Aorta (tissue), 5 donors: ENCODE results near the gene FAIM2. TPM values are rescaled to one million over a fixed set of nuclear protein-coding genes. Genes with fewer than 3 reads are reported as not detected.
"Not testable (repeated sequence)": the region's sequence is repeated elsewhere in the genome, so short reads cannot be mapped to it uniquely, and the experiment has no call there.

Experiments
- ATAC-seq: fragments of 200-7000 bp; cut with Tn5 transposase; one replicate; pipeline ENCODE4 v1.9.1; 2022; ENCODE audit warnings: moderate library complexity; ENCODE audit not compliant: low FRiP score
- DNase-seq, 2 donors: peaks; one replicate each; pipeline ENCODE4 v3.0.0-alpha.2; 2020
- H3K27ac ChIP-seq, 2 donors: one replicate each; pipeline ENCODE4 v1.5.1; 2013; ENCODE audit warnings: low read length in 2 of 2, mild to moderate bottlenecking in 2 of 2, moderate library complexity in 2 of 2, control low read depth in 1 of 2, inconsistent platforms in 1 of 2, low read depth in 1 of 2
- H3K27me3 ChIP-seq, 2 donors: one replicate each; pipeline ENCODE4 v1.6.1; 2013; ENCODE audit warnings: control low read depth in 1 of 2, low read length in 1 of 2, mild to moderate bottlenecking in 1 of 2, moderate library complexity in 1 of 2; ENCODE audit not compliant: insufficient read depth in 2 of 2, control insufficient read depth in 1 of 2
- H3K36me3 ChIP-seq, 2 donors: one replicate each; pipeline ENCODE4 v1.6.1; 2013; ENCODE audit warnings: control low read depth in 1 of 2, low read length in 1 of 2, mild to moderate bottlenecking in 1 of 2; ENCODE audit not compliant: insufficient read depth in 2 of 2, control insufficient read depth in 1 of 2
- H3K4me1 ChIP-seq, 2 donors: one replicate each; pipeline ENCODE4 v1.6.1; 2013; ENCODE audit warnings: low read length in 2 of 2, control low read depth in 1 of 2, mild to moderate bottlenecking in 1 of 2, moderate library complexity in 1 of 2; ENCODE audit not compliant: insufficient read depth in 2 of 2, control insufficient read depth in 1 of 2
- H3K4me3 ChIP-seq, 2 donors: one replicate each; pipeline ENCODE4 v1.5.1; 2013; ENCODE audit warnings: low read length in 2 of 2, control low read depth in 1 of 2, mild to moderate bottlenecking in 1 of 2
- H3K9me3 ChIP-seq: one replicate; pipeline ENCODE4 v1.6.1; 2013; ENCODE audit warnings: mild to moderate bottlenecking, low read length; ENCODE audit not compliant: control insufficient read depth
- WGBS, 2 donors: extraction: QIAGEN DNeasy Blood & Tissue Kit; methylation state at CpG; one replicate each; pipeline ENCODE4 v1.1.7; 2013; 5-methylcytosine and 5-hydroxymethylcytosine counted together
- intact Hi-C, 2 donors: fragments of 100-400 bp; cut with DNase I; formaldehyde crosslinking; loops; one replicate each; pipeline versions ENCODE4 v1.14.2 to v1.15.0; 2022
- polyA plus RNA-seq, 2 donors: library from polyadenylated mRNA; stranded (reverse); fragments of 200-250 nt; gene quantifications; one replicate each; pipeline ENCODE4 v1.2.3, GENCODE V29; 2013
- total RNA-seq, 2 donors: library from RNA; stranded (reverse); fragmentation: NEBNext Ultra II Directional; extraction: Animal tissue kit (Norgen Biotek cat#: 25700); gene quantifications; one replicate each; pipeline ENCODE4 v1.2.1, GENCODE V29; 2021
- donor health status: healthy with polysubstance abuse.
- donor health status: Bipolar disorder and iron deficiency.
- donor health status: DM: no; HTN: no; CAD: no.
- donor health status: DM: no; HTN: no; CAD: no.
- donor health status: DM: yes; HTN: yes; CAD: no.

Gene FAIM2
- total and polyA plus RNA-seq, 4 donors, result 0.05 to 16.4 (median 0.58) TPM; not detected in 1

- no peak for ATAC-seq
- DNase-seq, result peak; percentile 23 to 35
- intact Hi-C loops, result no loop called here
Measured at GRCh38 chr12:49881415-49882247, 22.1 kb downstream of the FAIM2 start.

GRCh38 chr12:49880756-49881414 is 22.8 kb downstream of the FAIM2 start:
- Histone ChIP-seq H3K4me3 (no peak overlapping the region), H3K9me3 (no peaks in the 10 kb centered on the region), H3K36me3 (no peaks in the 10 kb centered on the region), H3K27ac (no peak overlapping the region), H3K27me3 (no peaks in the 10 kb centered on the region), H3K4me1 (no peaks in the 10 kb centered on the region)
- intact Hi-C loops, result no loop called here
- peak; percentile 16 to 31 for DNase-seq
- no peak for ATAC-seq
- WGBS, 2 donors, result 86 to 89% methylated on average over 5 of the region's 5 CpGs

More at GRCh38 chr12:49881415-49882247, 22.1 kb downstream of the FAIM2 start:
- H3K27ac ChIP-seq, result no peak overlapping the region
- H3K4me1 ChIP-seq, result no peaks in the 10 kb centered on the region
- no peaks in the 10 kb centered on the region for H3K9me3 ChIP-seq
- WGBS, 2 donors, result 90 to 94% methylated on average over 16 of the region's 16 CpGs
- H3K36me3 ChIP-seq, result no peaks in the 10 kb centered on the region
- H3K4me3 ChIP-seq, result no peak overlapping the region
- H3K27me3 ChIP-seq, result no peaks in the 10 kb centered on the region

DNA sequence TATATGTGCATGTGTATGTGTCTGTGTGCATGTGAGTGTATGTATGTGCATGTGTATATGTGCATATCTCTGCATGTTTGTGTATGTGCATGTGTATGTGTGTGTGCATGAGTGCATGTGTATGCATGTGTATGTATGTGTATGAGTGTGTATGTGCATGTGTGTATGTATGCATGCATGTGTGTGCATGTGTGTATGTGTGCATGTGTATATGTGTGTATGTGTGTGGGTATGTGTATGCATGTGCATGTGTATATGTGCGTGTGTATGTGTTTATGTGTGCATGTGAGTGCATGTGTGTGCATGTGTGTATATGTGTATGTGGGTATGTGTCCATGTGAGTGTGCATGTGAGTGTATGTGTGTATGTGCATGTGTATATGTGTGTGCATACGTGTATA is 24.6 kb downstream of the FAIM2 start:
- H3K36me3 ChIP-seq, H3K4me3 ChIP-seq, ATAC-seq, DNase-seq, H3K9me3 ChIP-seq, H3K27ac ChIP-seq, H3K4me1 ChIP-seq, H3K27me3 ChIP-seq, intact Hi-C loops: not testable (repeated sequence)
- WGBS, 2 donors, result 91 to 96% methylated on average over 2 of the region's 2 CpGs

GRCh38 chr12:49878021-49878420 is 25.7 kb downstream of the FAIM2 start:
- intact Hi-C loops, result no loop called here
- H3K36me3 ChIP-seq, result no peaks in the 10 kb centered on the region

DNA sequence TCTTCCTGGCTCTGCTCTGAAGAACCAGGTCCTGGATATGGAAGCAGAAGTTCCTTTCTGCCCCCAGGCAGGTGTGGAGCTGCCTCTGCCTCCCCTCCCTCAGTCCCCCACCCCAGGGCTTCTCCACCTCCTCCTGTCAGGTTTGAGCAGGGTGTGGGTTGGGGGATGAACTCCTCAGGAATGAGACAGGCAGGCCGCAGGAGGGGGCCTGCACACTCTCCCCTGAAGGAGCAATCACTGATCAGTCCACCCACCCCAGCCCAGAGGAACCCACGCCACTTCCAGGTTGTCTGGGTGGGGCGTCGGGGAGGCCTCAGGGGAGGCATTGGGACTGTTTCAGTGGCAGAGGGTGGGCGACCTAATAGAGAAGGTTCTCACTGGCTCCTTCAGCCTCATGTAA is 26.6 kb downstream of the FAIM2 start:
- WGBS, 2 donors, result 71 to 80% methylated on average over 5 of the region's 5 CpGs
- H3K27me3 ChIP-seq, result no peaks in the 10 kb centered on the region
- DNase-seq (peak in 1 of 2 donors; percentile 27), ATAC-seq (no peak)
- H3K36me3 ChIP-seq, result no peaks in the 10 kb centered on the region
- no peak overlapping the region for H3K4me3 ChIP-seq
- H3K27ac ChIP-seq, result no peak overlapping the region
- intact Hi-C loops, result no loop called here
- H3K4me1 ChIP-seq, result no peaks in the 10 kb centered on the region
- H3K9me3 ChIP-seq, result no peaks in the 10 kb centered on the region

More at GRCh38 chr12:49878021-49878420, 25.7 kb downstream of the FAIM2 start:
- Histone ChIP-seq H3K27ac (no peak overlapping the region), H3K27me3 (no peaks in the 10 kb centered on the region), H3K9me3 (no peaks in the 10 kb centered on the region), H3K4me3 (no peak overlapping the region), H3K4me1 (no peaks in the 10 kb centered on the region)
- WGBS, 2 donors, result 82 to 83% methylated on average over 2 of the region's 2 CpGs
- DNase-seq, result no peak
- no peak for ATAC-seq

DNA sequence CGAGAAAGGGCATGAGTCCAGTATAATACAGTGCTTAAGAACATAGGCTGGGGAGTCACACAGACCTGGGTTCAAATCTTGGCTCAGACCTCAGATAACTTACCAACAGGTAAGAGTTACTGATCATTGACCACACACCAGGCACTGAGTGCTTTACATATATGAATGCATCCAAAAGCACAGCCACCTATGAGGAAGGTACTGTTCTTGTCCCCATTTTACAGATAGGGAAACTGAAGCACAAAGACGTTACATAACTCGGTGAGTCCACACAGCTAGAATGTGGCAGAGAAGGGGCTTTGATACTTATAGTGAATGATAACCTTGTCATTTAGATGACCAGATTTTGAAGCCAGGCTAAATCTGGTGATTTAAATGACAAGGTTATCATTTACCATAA is 27.6 kb downstream of the FAIM2 start:
- intact Hi-C loops, result no loop called here
- Histone ChIP-seq H3K4me1 (no peaks in the 10 kb centered on the region), H3K9me3 (no peaks in the 10 kb centered on the region), H3K27ac (no peak overlapping the region), H3K4me3 (no peak overlapping the region), H3K36me3 (no peaks in the 10 kb centered on the region), H3K27me3 (no peaks in the 10 kb centered on the region)
- ATAC-seq (no peak), DNase-seq (no peak)
- 86 to 91% methylated on average over 3 of the region's 3 CpGs for WGBS, 2 donors

- WGBS, 2 donors, result 92 to 94% methylated on average over 9 of the region's 9 CpGs
- no peak overlapping the region for H3K27ac ChIP-seq
- peak in 1 of 2 donors; percentile 33 for DNase-seq
Measured at GRCh38 chr12:49875115-49875720, 28.5 kb downstream of the FAIM2 start.

DNA sequence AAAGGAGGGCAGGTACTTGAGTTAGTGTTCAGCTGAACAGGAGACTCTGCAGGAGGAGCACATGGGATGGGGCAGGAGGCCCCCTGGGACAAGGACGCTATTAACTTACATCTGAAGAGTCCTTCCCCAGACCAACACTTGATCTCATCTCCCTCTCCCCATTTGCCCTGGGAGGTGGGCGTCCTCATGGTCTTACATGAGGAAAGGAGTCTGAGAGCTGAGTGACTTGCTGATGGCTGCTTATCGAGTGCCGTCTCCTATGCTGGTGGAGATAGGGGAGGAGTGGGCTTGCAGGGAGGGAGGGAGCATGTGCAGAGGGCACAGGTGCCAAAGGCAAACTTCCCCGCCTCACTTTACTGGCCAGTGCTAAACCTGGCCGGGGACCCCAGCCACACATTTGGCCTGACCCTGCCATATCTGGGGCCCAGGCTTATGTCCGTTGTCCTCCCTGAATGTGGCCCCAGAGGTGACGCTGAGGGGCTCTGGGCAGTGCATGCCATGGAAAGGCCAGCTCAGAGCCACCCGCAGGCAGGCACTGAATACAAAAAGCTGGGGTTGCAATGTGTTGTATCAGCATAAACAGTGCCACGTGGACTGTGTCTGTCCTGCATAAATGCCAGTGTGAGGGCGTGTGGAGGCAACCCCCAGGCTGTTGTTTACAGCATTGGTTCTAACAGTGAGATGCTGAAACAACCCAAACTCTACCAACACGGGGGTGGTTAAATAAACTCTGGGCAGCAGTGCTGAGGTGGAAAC is 29.4 kb downstream of the FAIM2 start:
- WGBS, 2 donors, result 74 to 75% methylated on average over 12 of the region's 12 CpGs

More at GRCh38 chr12:49875115-49875720, 28.5 kb downstream of the FAIM2 start:
- H3K4me1 ChIP-seq, result no peaks in the 10 kb centered on the region
- no peaks in the 10 kb centered on the region for H3K9me3 ChIP-seq
- H3K4me3 ChIP-seq, result no peak overlapping the region
- ATAC-seq, result no peak
- H3K27me3 ChIP-seq, result no peaks in the 10 kb centered on the region
- intact Hi-C loops, result no loop called here
- no peaks in the 10 kb centered on the region for H3K36me3 ChIP-seq

More for the DNA sequence above, 29.4 kb downstream of the FAIM2 start:
- H3K4me1 ChIP-seq, result no peaks in the 10 kb centered on the region
- DNase-seq (peak in 1 of 2 donors; percentile 48), ATAC-seq (no peak)
- no peaks in the 10 kb centered on the region for H3K9me3 ChIP-seq
- H3K4me3 ChIP-seq, result no peak overlapping the region
- H3K36me3 ChIP-seq, result no peaks in the 10 kb centered on the region
- H3K27me3 ChIP-seq, result no peaks in the 10 kb centered on the region
- H3K27ac ChIP-seq, result no peak overlapping the region
- intact Hi-C loops, result no loop called here
